ENCODE data around the gene CYP24A1. TPM values are rescaled to one million over a fixed set of nuclear protein-coding genes. Genes with fewer than 3 reads are reported as not detected.

CYP24A1 gene
- total RNA-seq, 4 donors from 2014 or later, result 0.20 TPM; not detected in 3

DNA sequence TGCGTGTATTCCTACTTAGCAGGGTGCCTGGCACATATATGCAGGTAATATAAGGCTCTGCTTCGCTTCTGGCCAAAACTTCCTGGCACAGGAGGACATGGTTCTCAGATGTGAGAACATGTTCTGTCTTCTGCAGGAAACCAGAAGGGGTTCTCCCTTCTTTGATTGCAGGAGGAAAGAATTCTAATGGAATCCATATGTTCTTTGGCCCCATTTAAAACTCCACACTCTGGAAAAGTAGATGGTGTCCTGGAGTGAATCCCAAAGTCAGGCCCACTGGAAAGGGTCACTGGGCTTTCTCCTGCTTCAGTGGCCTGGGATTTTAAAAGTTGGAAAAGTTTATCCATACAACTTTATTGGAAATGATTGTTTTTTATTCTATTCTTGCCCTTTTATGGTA, 16.4 kb upstream of the CYP24A1 start:
- intact Hi-C loops (cut with DNase I; ENCODE audit: low total_unique reads), result no loop called here

GRCh38 chr20:54189630-54190029, 15.8 kb upstream of the CYP24A1 start:
- no peak for ATAC-seq
- TF ChIP-seq POLR2A (IDR thresholded peaks at IDR 0.05), result no peak
- TF ChIP-seq, protein P1, sequence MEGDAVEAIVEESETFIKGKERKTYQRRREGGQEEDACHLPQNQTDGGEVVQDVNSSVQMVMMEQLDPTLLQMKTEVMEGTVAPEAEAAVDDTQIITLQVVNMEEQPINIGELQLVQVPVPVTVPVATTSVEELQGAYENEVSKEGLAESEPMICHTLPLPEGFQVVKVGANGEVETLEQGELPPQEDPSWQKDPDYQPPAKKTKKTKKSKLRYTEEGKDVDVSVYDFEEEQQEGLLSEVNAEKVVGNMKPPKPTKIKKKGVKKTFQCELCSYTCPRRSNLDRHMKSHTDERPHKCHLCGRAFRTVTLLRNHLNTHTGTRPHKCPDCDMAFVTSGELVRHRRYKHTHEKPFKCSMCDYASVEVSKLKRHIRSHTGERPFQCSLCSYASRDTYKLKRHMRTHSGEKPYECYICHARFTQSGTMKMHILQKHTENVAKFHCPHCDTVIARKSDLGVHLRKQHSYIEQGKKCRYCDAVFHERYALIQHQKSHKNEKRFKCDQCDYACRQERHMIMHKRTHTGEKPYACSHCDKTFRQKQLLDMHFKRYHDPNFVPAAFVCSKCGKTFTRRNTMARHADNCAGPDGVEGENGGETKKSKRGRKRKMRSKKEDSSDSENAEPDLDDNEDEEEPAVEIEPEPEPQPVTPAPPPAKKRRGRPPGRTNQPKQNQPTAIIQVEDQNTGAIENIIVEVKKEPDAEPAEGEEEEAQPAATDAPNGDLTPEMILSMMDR (IDR thresholded peaks at IDR 0.05 in 4 of 5, conservative IDR thresholded peaks at IDR 0.05 in 1 of 5), result no peak
- no peak for DNase-seq
- H3K4me1 ChIP-seq, result no peaks in the 10 kb centered on the region
- H3K4me3 ChIP-seq, result no peak overlapping the region
- intact Hi-C loops (cut with DNase I; ENCODE audit: low total_unique reads), result no loop called here
- H3K9me3 ChIP-seq, result no peaks in the 10 kb centered on the region
- no peak overlapping the region for H3K27ac ChIP-seq
- H3K27me3 ChIP-seq, result peaks cover 0 to 2% (median 2%) of the 10 kb centered on the region in 3 donors
- H3K36me3 ChIP-seq, result no peaks in the 10 kb centered on the region
- in situ Hi-C loops (cut with MboI; ENCODE audit: low sequenced_read_pairs in 4 of 4), result loop anchor here in 2 of 4 donors (5.0 to 10.0 kb wide), 2 partner anchors 85 to 87 kb away; no protein-coding TSS in a partner anchor

More for the DNA sequence above, 16.4 kb upstream of the CYP24A1 start:
- no peaks in the 10 kb centered on the region for H3K36me3 ChIP-seq
- in situ Hi-C loops (cut with MboI; ENCODE audit: low sequenced_read_pairs in 4 of 4), result loop anchor here in 2 of 4 donors (5.0 to 10.0 kb wide), 2 partner anchors 85 to 88 kb away; no protein-coding TSS in a partner anchor
- no peak for TF ChIP-seq POLR2A (IDR thresholded peaks at IDR 0.05)
- TF ChIP-seq, protein P1 (IDR thresholded peaks at IDR 0.05 in 4 of 5, conservative IDR thresholded peaks at IDR 0.05 in 1 of 5), result no peak
- DNase-seq (no peak), ATAC-seq (no peak)
- H3K27me3 ChIP-seq, result peaks cover 0 to 6% (median 2%) of the 10 kb centered on the region in 3 donors
- no peak overlapping the region for H3K4me3 ChIP-seq
- no peak overlapping the region for H3K27ac ChIP-seq
- H3K9me3 ChIP-seq, result no peaks in the 10 kb centered on the region
- no peaks in the 10 kb centered on the region for H3K4me1 ChIP-seq

GRCh38 chr20:54188132-54188849, 14.5 kb upstream of the CYP24A1 start:
- no peak overlapping the region for H3K27ac ChIP-seq
- in situ Hi-C loops (cut with MboI; ENCODE audit: low sequenced_read_pairs in 4 of 4), result no loop called here
- DNase-seq, result no peak
- TF ChIP-seq POLR2A (IDR thresholded peaks at IDR 0.05), result no peak
- TF ChIP-seq, protein P1 (IDR thresholded peaks at IDR 0.05 in 4 of 5, conservative IDR thresholded peaks at IDR 0.05 in 1 of 5), result no peak
- H3K4me3 ChIP-seq, result no peak overlapping the region
- no peaks in the 10 kb centered on the region for H3K4me1 ChIP-seq
- no peaks in the 10 kb centered on the region for H3K36me3 ChIP-seq
- H3K27me3 ChIP-seq, result peaks cover 0 to 2% (median 2%) of the 10 kb centered on the region in 3 donors
- no peak for ATAC-seq
- intact Hi-C loops (cut with DNase I; ENCODE audit: low total_unique reads), result no loop called here
- no peaks in the 10 kb centered on the region for H3K9me3 ChIP-seq

DNA sequence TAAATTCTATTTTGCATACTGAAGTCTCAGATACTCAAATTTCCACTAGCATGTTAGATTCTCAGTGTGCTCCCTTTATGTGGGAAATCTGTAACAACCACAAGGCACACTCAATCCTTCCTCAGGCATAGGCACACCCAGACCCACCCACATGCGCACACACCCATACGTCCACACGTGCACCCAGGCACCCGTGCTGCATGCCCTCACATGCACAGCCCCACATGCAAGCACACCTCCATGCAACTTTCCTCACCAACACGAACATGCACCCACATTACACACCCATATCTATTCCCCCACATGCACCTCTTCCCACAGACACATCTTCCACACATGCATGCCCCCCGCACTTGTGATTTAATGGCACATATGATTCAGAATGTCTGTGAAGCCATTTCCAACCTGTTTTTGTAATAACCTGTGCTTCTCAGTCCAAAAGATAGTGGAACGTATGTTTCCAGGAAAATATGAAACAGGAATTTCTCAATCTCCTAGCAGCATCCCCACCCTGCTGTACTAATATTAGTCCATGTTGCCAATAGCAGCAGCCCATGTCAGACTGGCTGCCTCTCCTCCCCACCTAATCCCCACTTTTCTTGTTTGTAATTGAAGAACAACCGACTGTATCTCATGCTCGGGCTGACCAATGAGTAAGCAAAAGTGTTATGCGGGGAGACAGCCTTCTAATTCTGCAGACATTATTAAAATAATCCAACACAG, 11.3 kb upstream of the CYP24A1 start:
- Histone ChIP-seq H3K4me3 (no peak overlapping the region), H3K27ac (no peak overlapping the region), H3K27me3 (peaks cover 0 to 2% (median 2%) of the 10 kb centered on the region in 3 donors), H3K4me1 (no peaks in the 10 kb centered on the region), H3K9me3 (no peaks in the 10 kb centered on the region), H3K36me3 (no peaks in the 10 kb centered on the region)
- intact Hi-C loops (cut with DNase I; ENCODE audit: low total_unique reads) (no loop called here), in situ Hi-C loops (cut with MboI; ENCODE audit: low sequenced_read_pairs in 4 of 4) (no loop called here)
- TF ChIP-seq POLR2A (IDR thresholded peaks at IDR 0.05), result no peak
- TF ChIP-seq, protein P1 (IDR thresholded peaks at IDR 0.05 in 4 of 5, conservative IDR thresholded peaks at IDR 0.05 in 1 of 5), result no peak
- DNase-seq (no peak), ATAC-seq (no peak)
